OCI-LY7 (cell line): Measurements from ENCODE around the gene RAET1L. TPM values are rescaled to one million over a fixed set of nuclear protein-coding genes. Genes with fewer than 3 reads are reported as not detected.
A peak's percentile ranks its signal among the peaks of the same experiment; 100 is the strongest.

Source experiments
- BruUV-seq: library from RNA; stranded (reverse); fragments of 400-500 nt; replicated peaks from 2 replicates; lab custom pipeline; 2021; lab: Mats Ljungman, UMichigan
- CTCF ChIA-PET: fragments of 300-600 bp; sonication (Branson Sonifier 250); formaldehyde crosslinking; loops from one replicate; lab custom pipeline; 2022; ENCODE audit warnings: antibody characterized with exemption; ENCODE audit not compliant: unreplicated experiment; lab: Charles Lee
- POLR2A ChIA-PET: fragments of 300-600 bp; sonication (Branson Sonifier 250); formaldehyde crosslinking; loops from one replicate; lab custom pipeline; 2022; ENCODE audit warnings: antibody characterized with exemption; lab: Charles Lee
- DNase-seq: peaks from one replicate; pipeline ENCODE4 v3.0.0-alpha.2; 2015; ENCODE audit warnings: low spot score
- H2AFZ ChIP-seq: fragments of 200-600 bp; sonication (generic), shearing (Covaris generic); 2 replicates; pipeline ENCODE4 v1.6.1; 2014; ENCODE audit warnings: mild to moderate bottlenecking, antibody characterized with exemption, low read length, moderate library complexity
- H3K27ac ChIP-seq: fragments of 200-600 bp; sonication (generic); 2 replicates; pipeline ENCODE4 v1.5.1; 2014; ENCODE audit warnings: mixed run types, low read depth, mild to moderate bottlenecking, moderate library complexity, low read length, inconsistent platforms; ENCODE audit not compliant: poor library complexity, severe bottlenecking
- H3K36me3 ChIP-seq: fragments of 200-600 bp; sonication (generic); 2 replicates; pipeline ENCODE4 v1.6.1; 2014; ENCODE audit warnings: mild to moderate bottlenecking, antibody characterized with exemption, low read length, moderate library complexity, mixed read lengths; ENCODE audit not compliant: insufficient read depth
- H3K4me1 ChIP-seq: fragments of 200-600 bp; sonication (generic); 2 replicates; pipeline ENCODE4 v1.5.1; 2014; ENCODE audit warnings: mild to moderate bottlenecking, low read length; ENCODE audit not compliant: insufficient read depth, poor library complexity, severe bottlenecking
- H3K4me2 ChIP-seq: fragments of 200-600 bp; sonication (generic); 2 replicates; pipeline ENCODE4 v1.6.1; 2014; ENCODE audit warnings: mild to moderate bottlenecking, low read length
- H3K4me3 ChIP-seq: fragments of 200-600 bp; sonication (generic); 2 replicates; pipeline ENCODE4 v1.5.1; 2014; ENCODE audit warnings: mild to moderate bottlenecking, low read depth, low read length; ENCODE audit not compliant: poor library complexity, severe bottlenecking
- H3K79me2 ChIP-seq: fragments of 200-600 bp; sonication (generic); 2 replicates; pipeline ENCODE4 v1.6.1; 2016; ENCODE audit warnings: low read depth, mild to moderate bottlenecking, low read length, moderate library complexity, mixed read lengths; ENCODE audit not compliant: insufficient read depth
- H3K9me2 ChIP-seq: fragments of 200-600 bp; sonication (generic); 2 replicates; pipeline ENCODE4 v1.6.1; 2016; ENCODE audit warnings: mild to moderate bottlenecking, low read length, mixed read lengths; ENCODE audit not compliant: insufficient read depth
- H3K9me3 ChIP-seq: fragments of 200-600 bp; sonication (generic); 2 replicates; pipeline ENCODE4 v1.6.1; 2014; ENCODE audit warnings: mild to moderate bottlenecking, mixed run types, low read length, mixed read lengths
- H4K20me1 ChIP-seq: fragments of 200-600 bp; sonication (generic); 2 replicates; pipeline ENCODE4 v1.6.1; 2014; ENCODE audit warnings: mild to moderate bottlenecking, antibody characterized with exemption, low read length, moderate library complexity, mixed read lengths; ENCODE audit not compliant: insufficient read depth
- EZH2phosphoT487 ChIP-seq: fragments of 200-600 bp; sonication (generic); IDR thresholded peaks from 2 replicates; pipeline ENCODE4 v1.6.1; 2018; ENCODE audit warnings: low read depth, borderline replicate concordance, mild to moderate bottlenecking, mixed run types, antibody characterized with exemption, low read length, moderate library complexity, mixed read lengths
- intact Hi-C: fragments of 100-400 bp; cut with micrococcal nuclease; formaldehyde crosslinking; loops from one replicate; pipeline ENCODE4 v1.10.0; 2022; ENCODE audit not compliant: unreplicated experiment
- total RNA-seq, 2 experiments: library from RNA; depleted of rRNA in 1 of 2; stranded (reverse); fragments of >200 nt in 1 of 2; shearing (Covaris generic) in 1 of 2; gene quantifications; 2 replicates each; pipeline ENCODE4 v1.2.3, GENCODE V29; 2014 to 2022
- TF ChIP-seq, protein P1 (sequence below): fragments of 200-600 bp; sonication (generic); conservative IDR thresholded peaks from 2 replicates; pipeline ENCODE4 v1.5.1; 2014; ENCODE audit warnings: mild to moderate bottlenecking, antibody characterized with exemption, low read length, moderate library complexity, mixed read lengths

The RAET1L gene
- total RNA-seq, 2 experiments from 2014 or later = not detected

DNA sequence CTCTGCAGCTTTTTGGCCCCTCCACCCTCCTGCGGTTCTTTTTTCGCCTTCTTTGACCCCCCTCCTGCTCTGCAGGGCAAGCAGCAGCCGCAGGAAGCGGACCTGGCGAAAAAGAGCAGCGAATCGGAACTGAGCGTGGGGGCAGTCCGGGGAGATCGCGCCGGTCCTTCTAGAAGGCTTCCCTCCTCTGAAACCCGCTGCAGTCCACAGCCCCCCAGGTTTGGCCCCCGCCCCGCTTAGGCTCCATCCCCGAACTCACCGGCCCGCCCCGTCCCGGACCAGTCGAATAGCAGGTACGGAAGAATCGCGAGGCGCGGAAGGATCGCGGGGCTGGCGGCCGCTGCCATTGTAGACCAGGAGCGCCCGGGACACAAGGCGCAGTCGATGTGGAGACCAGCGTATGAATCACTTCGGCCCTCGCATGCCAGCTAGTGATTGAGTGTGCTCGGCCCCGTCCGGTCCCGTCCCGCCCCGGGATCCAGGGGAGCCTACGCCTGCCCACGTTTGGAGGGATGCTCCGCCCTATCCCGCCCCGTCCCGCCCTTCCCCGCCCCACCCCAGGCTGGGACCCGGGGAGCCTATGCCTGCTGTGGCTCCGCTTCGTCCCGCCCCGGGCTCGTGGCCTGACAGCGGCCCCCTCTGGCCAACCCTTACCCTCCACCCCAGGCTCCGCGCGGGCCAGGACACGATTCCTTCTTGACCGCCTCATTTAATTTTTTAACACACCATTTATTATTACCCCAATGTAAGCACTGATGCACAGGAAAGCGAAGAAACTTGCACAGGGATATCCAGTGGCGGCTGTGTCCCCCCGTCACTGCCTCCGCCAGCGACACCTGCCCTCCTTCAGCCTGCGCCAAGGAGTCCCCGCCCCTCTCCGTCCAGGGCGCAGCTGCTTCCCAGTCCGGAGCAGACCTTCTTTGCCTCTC is 43.7 kb upstream of the RAET1L start, which contains the start of gene ULBP3:
Gene ULBP3 (minus strand): TSS at position 402 of the 929 bp plus-strand sequence. CDS start 55 bp downstream, at position 347.
- POLR2A ChIA-PET = no interaction called here

DNA sequence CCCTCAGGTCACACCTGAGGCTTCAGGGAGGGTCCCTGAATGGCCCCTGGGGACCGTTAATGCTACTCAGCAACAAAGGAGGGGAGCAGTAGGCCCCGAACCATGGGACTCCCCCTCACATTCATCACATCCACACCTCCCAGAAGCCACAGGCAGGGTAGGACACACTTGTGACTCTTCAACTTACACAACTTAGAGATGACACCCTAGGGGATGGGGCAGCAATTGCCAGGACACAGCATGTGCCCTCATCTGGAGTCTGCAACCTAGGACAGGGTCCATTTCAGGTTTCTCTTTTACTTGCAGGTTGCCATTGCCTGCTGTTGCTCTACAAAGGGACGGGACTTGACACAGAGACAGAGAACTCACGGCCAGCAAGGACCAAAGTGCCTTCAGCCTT is 42.8 kb upstream of the RAET1L start:
- peak overlapping the region; percentile 69 for H3K4me3 ChIP-seq
- no peak overlapping the region for H3K27ac ChIP-seq
- H3K36me3 ChIP-seq = no peaks in the 10 kb centered on the region
- ChIA-PET POLR2A (interaction anchor here (0.6 kb wide), 1 partner anchor 63 kb away, joined by 3 read pairs; no protein-coding TSS in a partner anchor), CTCF (no interaction called here)
- no peaks in the 10 kb centered on the region for H3K4me1 ChIP-seq
- no TSS peak for BruUV-seq
- intact Hi-C loops = no loop called here
- H3K4me2 ChIP-seq = peak overlapping the region; percentile 66
- no peaks in the 10 kb centered on the region for H3K9me2 ChIP-seq
- peak; percentile 11 for DNase-seq
- no peaks in the 10 kb centered on the region for H3K79me2 ChIP-seq
- TF ChIP-seq EZH2phosphoT487 = no peak
- TF ChIP-seq, protein P1, sequence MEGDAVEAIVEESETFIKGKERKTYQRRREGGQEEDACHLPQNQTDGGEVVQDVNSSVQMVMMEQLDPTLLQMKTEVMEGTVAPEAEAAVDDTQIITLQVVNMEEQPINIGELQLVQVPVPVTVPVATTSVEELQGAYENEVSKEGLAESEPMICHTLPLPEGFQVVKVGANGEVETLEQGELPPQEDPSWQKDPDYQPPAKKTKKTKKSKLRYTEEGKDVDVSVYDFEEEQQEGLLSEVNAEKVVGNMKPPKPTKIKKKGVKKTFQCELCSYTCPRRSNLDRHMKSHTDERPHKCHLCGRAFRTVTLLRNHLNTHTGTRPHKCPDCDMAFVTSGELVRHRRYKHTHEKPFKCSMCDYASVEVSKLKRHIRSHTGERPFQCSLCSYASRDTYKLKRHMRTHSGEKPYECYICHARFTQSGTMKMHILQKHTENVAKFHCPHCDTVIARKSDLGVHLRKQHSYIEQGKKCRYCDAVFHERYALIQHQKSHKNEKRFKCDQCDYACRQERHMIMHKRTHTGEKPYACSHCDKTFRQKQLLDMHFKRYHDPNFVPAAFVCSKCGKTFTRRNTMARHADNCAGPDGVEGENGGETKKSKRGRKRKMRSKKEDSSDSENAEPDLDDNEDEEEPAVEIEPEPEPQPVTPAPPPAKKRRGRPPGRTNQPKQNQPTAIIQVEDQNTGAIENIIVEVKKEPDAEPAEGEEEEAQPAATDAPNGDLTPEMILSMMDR = no peak
- H4K20me1 ChIP-seq = no peaks in the 10 kb centered on the region
- no peaks in the 10 kb centered on the region for H3K9me3 ChIP-seq
- H2AFZ ChIP-seq = peak overlapping the region; percentile 85; the same call in 1 of the 2 replicates

More for the DNA sequence above, 43.7 kb upstream of the RAET1L start, which contains the start of gene ULBP3:
- CTCF ChIA-PET = no interaction called here
- intact Hi-C loops = loop anchor here (1.0 kb wide), 1 partner anchor 64 kb away; no protein-coding TSS in a partner anchor
- Histone ChIP-seq H3K4me3 (peak within 1 kb of the TSS; percentile 69), H2AFZ (peak within 1 kb of the TSS; percentile 85), H4K20me1 (no peaks in the 10 kb centered on the region), H3K79me2 (no peaks in the 10 kb centered on the region), H3K4me1 (no peaks in the 10 kb centered on the region), H3K36me3 (no peaks in the 10 kb centered on the region), H3K9me3 (no peaks in the 10 kb centered on the region), H3K9me2 (no peaks in the 10 kb centered on the region), H3K27ac (no peak within 1 kb of the TSS), H3K4me2 (peak within 1 kb of the TSS; percentile 66)
- peak; percentile 75 for DNase-seq
- TF ChIP-seq, protein P1 = peak; percentile 67
- no peak for TF ChIP-seq EZH2phosphoT487
- no TSS peak for BruUV-seq
